Fibroblast of pulmonary artery (primary cell): ENCODE data around the gene SLC38A7.

Experiments
- DNase-seq: peaks from one replicate; pipeline ENCODE4 v3.0.0-alpha.2; 2010; ENCODE audit warnings: low read depth
- H3K4me3 ChIP-seq: replicated peaks from 2 replicates; pipeline ENCODE4 v1.5.1; 2011; ENCODE audit warnings: low read depth, mild to moderate bottlenecking, control low read depth, low read length, moderate library complexity
- TF ChIP-seq, protein P1 (sequence below): IDR thresholded peaks from 2 replicates; pipeline ENCODE4 v1.5.1; 2011; ENCODE audit warnings: mild to moderate bottlenecking, control low read depth, low read length, inconsistent platforms; ENCODE audit errors: missing control alignments

Gene SLC38A7

DNA sequence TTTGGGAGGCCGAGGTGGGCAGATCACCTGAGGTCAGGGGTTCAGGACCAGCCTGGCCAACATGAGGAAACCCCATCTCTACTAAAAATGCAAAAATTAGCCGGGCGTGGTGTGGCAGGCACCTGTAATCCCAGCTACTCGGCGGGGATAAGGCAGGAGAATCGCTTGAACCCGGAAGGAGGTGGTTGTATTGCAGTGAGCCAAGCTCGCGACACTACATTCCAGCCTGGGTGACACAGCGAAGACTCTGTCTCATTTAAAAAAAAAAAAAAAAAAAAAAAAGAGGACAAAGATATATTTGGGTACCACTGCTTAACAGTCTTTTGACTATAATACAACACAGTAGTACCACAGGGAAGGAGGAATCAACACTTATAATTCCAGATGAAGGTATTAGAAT lies 64.2 kb downstream of the SLC38A7 start:
- TF ChIP-seq, protein P1, sequence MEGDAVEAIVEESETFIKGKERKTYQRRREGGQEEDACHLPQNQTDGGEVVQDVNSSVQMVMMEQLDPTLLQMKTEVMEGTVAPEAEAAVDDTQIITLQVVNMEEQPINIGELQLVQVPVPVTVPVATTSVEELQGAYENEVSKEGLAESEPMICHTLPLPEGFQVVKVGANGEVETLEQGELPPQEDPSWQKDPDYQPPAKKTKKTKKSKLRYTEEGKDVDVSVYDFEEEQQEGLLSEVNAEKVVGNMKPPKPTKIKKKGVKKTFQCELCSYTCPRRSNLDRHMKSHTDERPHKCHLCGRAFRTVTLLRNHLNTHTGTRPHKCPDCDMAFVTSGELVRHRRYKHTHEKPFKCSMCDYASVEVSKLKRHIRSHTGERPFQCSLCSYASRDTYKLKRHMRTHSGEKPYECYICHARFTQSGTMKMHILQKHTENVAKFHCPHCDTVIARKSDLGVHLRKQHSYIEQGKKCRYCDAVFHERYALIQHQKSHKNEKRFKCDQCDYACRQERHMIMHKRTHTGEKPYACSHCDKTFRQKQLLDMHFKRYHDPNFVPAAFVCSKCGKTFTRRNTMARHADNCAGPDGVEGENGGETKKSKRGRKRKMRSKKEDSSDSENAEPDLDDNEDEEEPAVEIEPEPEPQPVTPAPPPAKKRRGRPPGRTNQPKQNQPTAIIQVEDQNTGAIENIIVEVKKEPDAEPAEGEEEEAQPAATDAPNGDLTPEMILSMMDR, result no peak
- no peak for DNase-seq
- no peak overlapping the region for H3K4me3 ChIP-seq

GRCh38 chr16:58615280-58615679 lies 69.3 kb downstream of the SLC38A7 start:
- TF ChIP-seq, protein P1, result no peak
- no peak for DNase-seq
- no peak overlapping the region for H3K4me3 ChIP-seq
